RWPE2 (cell line): ENCODE results near the gene BLNK.

Experiments
- ATAC-seq: fragments of 200-7000 bp; cut with Tn5 transposase; 3 replicates; pipeline ENCODE4 v1.9.1; 2021; ENCODE audit warnings: low read depth
- DNase-seq: peaks from one replicate; pipeline ENCODE4 v3.0.0-alpha.2; 2020; ENCODE audit warnings: low spot score
- H3K27ac ChIP-seq: fragments of 450-650 bp; 2 replicates; pipeline ENCODE4 v1.5.1; 2017; ENCODE audit warnings: mild to moderate bottlenecking; ENCODE audit not compliant: poor library complexity, severe bottlenecking
- H3K27me3 ChIP-seq: fragments of 250-450 bp; sonication (Bioruptor Pico); 2 replicates; pipeline ENCODE4 v1.5.1; 2021; ENCODE audit warnings: mild to moderate bottlenecking, moderate library complexity; ENCODE audit not compliant: insufficient read depth, poor library complexity, severe bottlenecking
- H3K36me3 ChIP-seq: fragments of 250-450 bp; sonication (Bioruptor Pico); 2 replicates; pipeline ENCODE4 v1.5.1; 2020; ENCODE audit warnings: low read depth, mild to moderate bottlenecking, moderate library complexity
- H3K4me1 ChIP-seq: fragments of 250-450 bp; sonication (Bioruptor Pico); 2 replicates; pipeline ENCODE4 v1.5.1; 2021; ENCODE audit warnings: mild to moderate bottlenecking, moderate library complexity; ENCODE audit not compliant: insufficient read depth, poor library complexity, severe bottlenecking
- H3K4me3 ChIP-seq: fragments of 250-450 bp; sonication (Bioruptor Pico); 2 replicates; pipeline ENCODE4 v1.5.1; 2021; ENCODE audit warnings: mild to moderate bottlenecking, moderate library complexity; ENCODE audit not compliant: severe bottlenecking
- H3K9me3 ChIP-seq: fragments of 250-450 bp; sonication (Bioruptor Pico); 2 replicates; pipeline ENCODE4 v1.5.1; 2021; ENCODE audit warnings: mild to moderate bottlenecking, moderate library complexity; ENCODE audit not compliant: severe bottlenecking
- CTCF ChIP-seq: fragments of 450-650 bp; IDR thresholded peaks from one replicate; pipeline ENCODE4 v1.5.1; 2017; ENCODE audit warnings: mild to moderate bottlenecking, moderate library complexity; ENCODE audit not compliant: poor library complexity, severe bottlenecking

BLNK gene

GRCh38 chr10:96188421-96188820, 82.9 kb downstream of the BLNK start:
- TF ChIP-seq CTCF = no peak
- DNase-seq = no peak
- ATAC-seq = no peak

GRCh38 chr10:96176985-96177384, 94.4 kb downstream of the BLNK start:
- no peak overlapping the region for H3K4me3 ChIP-seq
- no peaks in the 10 kb centered on the region for H3K4me1 ChIP-seq
- H3K27ac ChIP-seq = no peak overlapping the region
- ATAC-seq (no peak), DNase-seq (no peak)
- no peaks in the 10 kb centered on the region for H3K27me3 ChIP-seq
- TF ChIP-seq CTCF = no peak
- H3K9me3 ChIP-seq = no peaks in the 10 kb centered on the region
- H3K36me3 ChIP-seq = no peaks in the 10 kb centered on the region

More at GRCh38 chr10:96188421-96188820, 82.9 kb downstream of the BLNK start:
- H3K36me3 ChIP-seq = no peaks in the 10 kb centered on the region
- no peaks in the 10 kb centered on the region for H3K4me1 ChIP-seq
- no peak overlapping the region for H3K27ac ChIP-seq
- H3K9me3 ChIP-seq = no peaks in the 10 kb centered on the region
- no peak overlapping the region for H3K4me3 ChIP-seq
- H3K27me3 ChIP-seq = no peaks in the 10 kb centered on the region

GRCh38 chr10:96172666-96173065, 98.7 kb downstream of the BLNK start:
- ATAC-seq (no peak), DNase-seq (no peak)
- Histone ChIP-seq H3K27me3 (no peaks in the 10 kb centered on the region), H3K36me3 (no peaks in the 10 kb centered on the region), H3K4me3 (no peak overlapping the region), H3K4me1 (no peaks in the 10 kb centered on the region), H3K27ac (no peak overlapping the region), H3K9me3 (no peaks in the 10 kb centered on the region)
- TF ChIP-seq CTCF = no peak

- Histone ChIP-seq H3K27ac (no peak overlapping the region), H3K9me3 (no peaks in the 10 kb centered on the region), H3K4me1 (no peaks in the 10 kb centered on the region), H3K27me3 (no peaks in the 10 kb centered on the region), H3K36me3 (no peaks in the 10 kb centered on the region), H3K4me3 (no peak overlapping the region)
- DNase-seq (no peak), ATAC-seq (no peak)
- no peak for TF ChIP-seq CTCF
These were observed 101.1 kb downstream of the BLNK start for GRCh38 chr10:96170230-96170629.

- Histone ChIP-seq H3K36me3 (no peaks in the 10 kb centered on the region), H3K27ac (no peak overlapping the region), H3K4me1 (no peaks in the 10 kb centered on the region), H3K4me3 (no peak overlapping the region), H3K27me3 (no peaks in the 10 kb centered on the region), H3K9me3 (no peaks in the 10 kb centered on the region)
- no peak for TF ChIP-seq CTCF
- ATAC-seq = no peak
- DNase-seq = no peak
These were observed 102.8 kb downstream of the BLNK start for GRCh38 chr10:96168546-96168945.
